Thyroid gland (tissue), 4 donors: ENCODE measurements around the gene CDX1.

ENCODE experiments used
- CTCF ChIP-seq, 6 experiments: fragments of 200-600 bp in 3 of 6; fragments of 450-650 bp in 3 of 6; sonication (generic) in 3 of 6; IDR thresholded peaks; one replicate each; pipeline ENCODE4 v1.5.1; 2016 to 2019; ENCODE audit warnings: antibody characterized with exemption in 6 of 6, mild to moderate bottlenecking in 2 of 6, inconsistent platforms in 1 of 6, moderate library complexity in 1 of 6
- POLR2A ChIP-seq, 2 donors: fragments of 450-650 bp; IDR thresholded peaks; one replicate each; pipeline ENCODE4 v1.6.1; 2017; ENCODE audit warnings: antibody characterized with exemption in 2 of 2, mild to moderate bottlenecking in 2 of 2, moderate library complexity in 1 of 2

GRCh38 chr5:150184990-150185912 lies 18.7 kb downstream of the CDX1 start:
- TF ChIP-seq CTCF (IDR thresholded peaks at IDR 0.05), result no peak
- TF ChIP-seq POLR2A (IDR thresholded peaks at IDR 0.05), result no peak
